HepG2 (cell line): ENCODE measurements around the gene CCL22. TPM values are rescaled to one million over a fixed set of nuclear protein-coding genes. Genes with fewer than 3 reads are reported as not detected.

Source experiments
- CEBPB ChIP-seq: IDR thresholded peaks from 2 replicates; pipeline ENCODE4 v1.6.1; 2011; ENCODE audit warnings: low read depth, low read length, improper control_type of control experiment, borderline replicate concordance
- HDAC2 ChIP-seq: sonication (generic); formaldehyde crosslinking; IDR thresholded peaks from 2 replicates; pipeline ENCODE4 v1.4.0; 2020; ENCODE audit warnings: missing genetic modification reagents
- HNF1B ChIP-seq: sonication (generic); formaldehyde crosslinking; IDR thresholded peaks from 2 replicates; pipeline ENCODE4 v1.5.1; 2020; ENCODE audit warnings: mild to moderate bottlenecking, moderate library complexity, missing genetic modification reagents
- MAFF ChIP-seq: IDR thresholded peaks from 2 replicates; pipeline ENCODE4 v1.6.1; 2011; ENCODE audit warnings: low read depth, low read length, improper control_type of control experiment
- NCOR1 ChIP-seq: fragments of 200-600 bp; sonication (generic); IDR thresholded peaks from 2 replicates; pipeline ENCODE4 v1.7.0; 2017; ENCODE audit warnings: antibody characterized with exemption, low read length, borderline replicate concordance
- PBX3 ChIP-seq: sonication (generic); formaldehyde crosslinking; IDR thresholded peaks from 2 replicates; pipeline ENCODE4 v1.8.1; 2023; ENCODE audit warnings: missing genetic modification reagents, inconsistent platforms, borderline replicate concordance
- PCBP1 ChIP-seq: fragments of 200-400 bp; formaldehyde crosslinking; IDR thresholded peaks from 2 replicates; pipeline ENCODE4 v1.6.1; 2017; ENCODE audit warnings: mild to moderate bottlenecking, low read depth, low read length, borderline replicate concordance
- POLR2A ChIP-seq, 2 experiments: IDR thresholded peaks; 2 replicates each; pipeline ENCODE4 v1.6.1; 2011; ENCODE audit warnings: low read depth in 2 of 2, low read length in 2 of 2, mild to moderate bottlenecking in 1 of 2, moderate library complexity in 1 of 2; ENCODE audit not compliant: insufficient read depth in 1 of 2
- POLR2AphosphoS5 ChIP-seq: IDR thresholded peaks from 2 replicates; pipeline ENCODE4 v1.6.1; 2012; ENCODE audit warnings: low read depth, low read length
- RERE ChIP-seq: IDR thresholded peaks from 2 replicates; pipeline ENCODE4 v1.6.1; 2016; ENCODE audit warnings: low read depth, missing genetic modification reagents, missing compliant biosample characterization
- RFXAP ChIP-seq: sonication (generic); formaldehyde crosslinking; IDR thresholded peaks from 2 replicates; pipeline ENCODE4 v1.4.0; 2020; ENCODE audit warnings: missing genetic modification reagents, borderline replicate concordance
- SNAPC2 ChIP-seq: sonication (generic); formaldehyde crosslinking; IDR thresholded peaks from 2 replicates; pipeline ENCODE4 v1.8.1; 2022; ENCODE audit warnings: mild to moderate bottlenecking, missing genetic modification reagents
- SP140L ChIP-seq: sonication (generic); formaldehyde crosslinking; IDR thresholded peaks from 2 replicates; pipeline ENCODE4 v1.4.0; 2020; ENCODE audit warnings: missing genetic modification reagents, borderline replicate concordance
- ZBTB3 ChIP-seq: sonication (generic); formaldehyde crosslinking; IDR thresholded peaks from 2 replicates; pipeline ENCODE4 v1.4.0; 2020; ENCODE audit warnings: low read depth, mild to moderate bottlenecking, moderate library complexity, missing genetic modification reagents, borderline replicate concordance
- ZMAT5 ChIP-seq: sonication (generic); formaldehyde crosslinking; IDR thresholded peaks from 2 replicates; pipeline ENCODE4 v1.5.0; 2020; ENCODE audit warnings: mild to moderate bottlenecking, low read depth, missing genetic modification reagents, borderline replicate concordance
- ZNF383 ChIP-seq: sonication (generic); formaldehyde crosslinking; IDR thresholded peaks from 2 replicates; pipeline ENCODE4 v1.4.0; 2020; ENCODE audit warnings: missing genetic modification reagents, mild to moderate bottlenecking, borderline replicate concordance
- ZNF546 ChIP-seq: sonication (generic); formaldehyde crosslinking; conservative IDR thresholded peaks from 2 replicates; pipeline ENCODE4 v1.8.1; 2023; ENCODE audit warnings: mild to moderate bottlenecking, missing genetic modification reagents
- ZNF616 ChIP-seq: sonication (generic); formaldehyde crosslinking; IDR thresholded peaks from 2 replicates; pipeline ENCODE4 v1.5.0; 2020; ENCODE audit warnings: low read depth, mild to moderate bottlenecking, missing genetic modification reagents
- ZNF772 ChIP-seq: sonication (generic); formaldehyde crosslinking; IDR thresholded peaks from 2 replicates; pipeline ENCODE4 v1.5.0; 2020; ENCODE audit warnings: mild to moderate bottlenecking, missing genetic modification reagents
- polyA plus RNA-seq, 8 experiments: library from polyadenylated mRNA; depleted of rRNA in 3 of 8; stranded (reverse) in 7 of 8; unstranded in 1 of 8; fragments of >200 nt; fragmentation: Illumina TruSeq in 4 of 8; extraction: Trizol in 4 of 8; gene quantifications; 2 replicates each; pipeline versions ENCODE4 v1.2.1 to v1.2.3, GENCODE V29; 2011 to 2016; ENCODE audit warnings: low read depth in 4 of 8, missing spikeins in 1 of 8, mixed read lengths in 1 of 8; ENCODE audit not compliant: insufficient read depth in 1 of 8
- total RNA-seq, 5 experiments: library from RNA; depleted of rRNA; stranded (reverse); fragments of >200 nt; fragmentation: Illumina TruSeq; extraction: Trizol; gene quantifications; 2 replicates each; pipeline ENCODE4 v1.2.3, GENCODE V29; 2016; ENCODE audit warnings: low read depth in 1 of 5

The CCL22 gene
- total and polyA plus RNA-seq, 2 of the 13 experiments (the other 11 are each of a cell fraction or from before 2014, with no cell fraction given): not detected

GRCh38 chr16:57372372-57373116 is 14.0 kb downstream of the CCL22 start, which contains the start of gene CX3CL1 (continued):
- peak; percentile 99 for TF ChIP-seq HNF1B (CRISPR knock-in tag)
- peak; percentile 40 for TF ChIP-seq ZNF772 (CRISPR knock-in tag)
- no peak for TF ChIP-seq CEBPB
- TF ChIP-seq POLR2A (IDR thresholded peaks at IDR 0.05; ENCODE audit: insufficient read depth in 1 of 2, low read depth in 2 of 2, low read length in 2 of 2): peak; percentile 96 to 98
- TF ChIP-seq PCBP1: peak; percentile 91
- TF ChIP-seq ZNF383: peak; percentile 76; the same call in 1 of the 2 replicates
- TF ChIP-seq RFXAP (CRISPR knock-in tag): peak; percentile 92; the same call in 1 of the 2 replicates
- peak; percentile 97 for TF ChIP-seq NCOR1
- peak; percentile 86 for TF ChIP-seq POLR2AphosphoS5
- no peak for TF ChIP-seq SNAPC2
- TF ChIP-seq ZNF616 (CRISPR knock-in tag): no peak; the same call in 1 of the 2 replicates
- peak; percentile 91 for TF ChIP-seq RERE (CRISPR knock-in tag)
- TF ChIP-seq ZNF546: peak; percentile 81
- TF ChIP-seq ZBTB3 (CRISPR knock-in tag): peak; percentile 76
- peak; percentile 57; the same call in 1 of the 2 replicates for TF ChIP-seq HDAC2 (CRISPR knock-in tag)
- TF ChIP-seq PBX3 (CRISPR knock-in tag): 0 out of 2 replicates have a peak, but pooled peaks have one; percentile 29
- no peak for TF ChIP-seq MAFF
- TF ChIP-seq ZMAT5: no peak
- TF ChIP-seq SP140L (CRISPR knock-in tag): 0 out of 2 replicates have a peak, but pooled peaks have one; percentile 2
